H1 (cell line): ENCODE measurements around the gene PTMS. TPM values are rescaled to one million over a fixed set of nuclear protein-coding genes. Genes with fewer than 3 reads are reported as not detected.

Experiments
- CTCF ChIA-PET: fragments of 300-600 bp; sonication (Branson Sonifier 250); formaldehyde crosslinking; loops from one replicate; lab custom pipeline; 2021; ENCODE audit not compliant: partially characterized antibody; lab: Charles Lee
- POLR2A ChIA-PET: fragments of 300-600 bp; sonication (Branson Sonifier 250); formaldehyde crosslinking; loops from one replicate; lab custom pipeline; 2021; ENCODE audit warnings: inconsistent platforms; ENCODE audit not compliant: partially characterized antibody; lab: Charles Lee
- DNase-seq, 2 experiments: peaks; one replicate each; pipeline versions ENCODE4 v3.0.0 to v3.0.0-alpha.2; 2010 to 2022; ENCODE audit warnings: low spot score in 2 of 2, low read depth in 1 of 2, mixed read lengths in 1 of 2
- FAIRE-seq: peaks from 2 replicates; lab custom pipeline; 2011; peaks lifted over from hg19 to GRCh38; lab: Jason Lieb, UNC
- H2AFZ ChIP-seq: 2 replicates; pipeline ENCODE4 v1.8.1; 2012; ENCODE audit warnings: low read length, inconsistent platforms
- H2AK5ac ChIP-seq: 2 replicates; pipeline ENCODE4 v1.6.1; 2013; ENCODE audit warnings: low read depth, low read length
- H2BK120ac ChIP-seq: replicated peaks from 2 replicates; pipeline ENCODE3; 2013; ENCODE audit warnings: low read depth, low read length, inconsistent platforms
- H2BK12ac ChIP-seq: 2 replicates; pipeline ENCODE4 v1.6.1; 2013; ENCODE audit warnings: low read depth, low read length
- H2BK15ac ChIP-seq: 2 replicates; pipeline ENCODE4 v1.6.1; 2013; ENCODE audit warnings: low read length
- H2BK20ac ChIP-seq: 2 replicates; pipeline ENCODE4 v1.6.1; 2013; ENCODE audit warnings: low read length
- H2BK5ac ChIP-seq: 2 replicates; pipeline ENCODE4 v1.6.1; 2013; ENCODE audit warnings: low read depth, low read length
- H3K14ac ChIP-seq: 2 replicates; pipeline ENCODE4 v1.6.1; 2013; ENCODE audit warnings: inconsistent platforms; ENCODE audit not compliant: insufficient read length
- H3K18ac ChIP-seq: 2 replicates; pipeline ENCODE4 v1.6.1; 2013; ENCODE audit warnings: low read length; ENCODE audit errors: extremely low read depth
- H3K23ac ChIP-seq: 2 replicates; pipeline ENCODE4 v1.6.1; 2013; ENCODE audit warnings: inconsistent platforms; ENCODE audit not compliant: insufficient read length
- H3K23me2 ChIP-seq: 2 replicates; pipeline ENCODE4 v1.6.1; 2013; ENCODE audit warnings: low read depth, low read length
- H3K27ac ChIP-seq: 2 replicates; pipeline ENCODE4 v1.6.1; 2011; ENCODE audit warnings: low read depth, low read length, inconsistent platforms
- H3K27me3 ChIP-seq, 4 experiments: replicated peaks in 1 of 4; 1 replicate in 1 of 4; 2 replicates in 3 of 4; pipeline versions ENCODE4 v1.6.1 to v1.8.1; 2011 to 2013; ENCODE audit warnings: low read length in 3 of 4, mild to moderate bottlenecking in 3 of 4, inconsistent platforms in 2 of 4, mixed read lengths in 2 of 4, moderate library complexity in 1 of 4; ENCODE audit not compliant: control insufficient read depth in 3 of 4, insufficient read depth in 3 of 4; ENCODE audit errors: extremely low read depth in 1 of 4
- H3K36me3 ChIP-seq, 4 experiments: 2 replicates each; pipeline versions ENCODE4 v1.6.1 to v1.8.1; 2011 to 2013; ENCODE audit warnings: mild to moderate bottlenecking in 4 of 4, low read length in 3 of 4, moderate library complexity in 2 of 4, control low read depth in 1 of 4, inconsistent platforms in 1 of 4; ENCODE audit not compliant: insufficient read depth in 4 of 4, control insufficient read depth in 2 of 4
- H3K4ac ChIP-seq: replicated peaks from 2 replicates; pipeline ENCODE3; 2013; ENCODE audit warnings: low read length, low read depth, mixed read lengths, inconsistent platforms; ENCODE audit not compliant: insufficient read length
- H3K4me1 ChIP-seq, 4 experiments: replicated peaks in 1 of 4; 1 replicate in 1 of 4; 2 replicates in 3 of 4; pipeline versions ENCODE4 v1.6.1 to v1.8.1; 2011 to 2013; ENCODE audit warnings: low read length in 3 of 4, inconsistent platforms in 2 of 4, mixed read lengths in 1 of 4; ENCODE audit not compliant: insufficient read depth in 4 of 4, control insufficient read depth in 3 of 4
- H3K4me2 ChIP-seq, 2 experiments: 2 replicates each; pipeline versions ENCODE4 v1.6.1 to v1.8.1; 2011 to 2013; ENCODE audit warnings: low read depth in 2 of 2, low read length in 2 of 2, control low read depth in 1 of 2, inconsistent platforms in 1 of 2, mild to moderate bottlenecking in 1 of 2; ENCODE audit not compliant: insufficient read depth in 1 of 2
- H3K4me3 ChIP-seq, 4 experiments: fragments of 200-600, 300-600 bp in 1 of 4; sonication (generic), shearing (Covaris generic), sonication (Bioruptor Twin) in 1 of 4; 2 replicates each; pipeline versions ENCODE4 v1.5.1 to v1.8.1; 2011 to 2016; ENCODE audit warnings: low read length in 4 of 4, low read depth in 3 of 4, control low read depth in 2 of 4, inconsistent platforms in 2 of 4, mild to moderate bottlenecking in 2 of 4, mixed read lengths in 1 of 4, moderate library complexity in 1 of 4; ENCODE audit not compliant: insufficient read depth in 2 of 4; ENCODE audit errors: extremely low read depth in 1 of 4
- H3K56ac ChIP-seq: replicated peaks from 2 replicates; pipeline ENCODE3; 2013; ENCODE audit warnings: low read depth, mild to moderate bottlenecking, mixed read lengths, low read length, inconsistent platforms; ENCODE audit not compliant: insufficient read length
- H3K79me1 ChIP-seq: 2 replicates; pipeline ENCODE4 v1.6.1; 2013; ENCODE audit warnings: low read depth, low read length, control low read depth
- H3K79me2 ChIP-seq, 2 experiments: 2 replicates each; pipeline versions ENCODE4 v1.6.1 to v1.8.1; 2012 to 2013; ENCODE audit warnings: low read length in 2 of 2, mild to moderate bottlenecking in 2 of 2, inconsistent platforms in 1 of 2; ENCODE audit not compliant: insufficient read depth in 2 of 2, control insufficient read depth in 1 of 2
- H3K9ac ChIP-seq, 4 experiments: replicated peaks in 1 of 4; 1 replicate in 1 of 4; 2 replicates in 3 of 4; pipeline versions ENCODE4 v1.6.1 to v1.8.1; 2011 to 2013; ENCODE audit warnings: low read depth in 3 of 4, low read length in 3 of 4, control low read depth in 2 of 4, mild to moderate bottlenecking in 2 of 4, moderate library complexity in 2 of 4, inconsistent platforms in 1 of 4; ENCODE audit errors: extremely low read depth in 1 of 4
- H3K9me3 ChIP-seq, 2 experiments: 2 replicates each; pipeline versions ENCODE4 v1.6.1 to v1.8.1; 2012 to 2013; ENCODE audit warnings: mild to moderate bottlenecking in 2 of 2, moderate library complexity in 2 of 2, control low read depth in 1 of 2, inconsistent platforms in 1 of 2, low read depth in 1 of 2, low read length in 1 of 2, mixed read lengths in 1 of 2; ENCODE audit not compliant: insufficient read depth in 2 of 2
- H4K20me1 ChIP-seq, 2 experiments: replicated peaks in 1 of 2; 2 replicates each; pipeline versions ENCODE3 to v1.8.1; 2011 to 2013; ENCODE audit warnings: inconsistent platforms in 2 of 2, low read length in 2 of 2, mild to moderate bottlenecking in 1 of 2; ENCODE audit not compliant: insufficient read depth in 2 of 2, control insufficient read depth in 1 of 2
- H4K5ac ChIP-seq: 2 replicates; pipeline ENCODE4 v1.6.1; 2013; ENCODE audit warnings: low read length, low read depth, mixed read lengths, inconsistent platforms; ENCODE audit not compliant: insufficient read length
- H4K8ac ChIP-seq: 2 replicates; pipeline ENCODE4 v1.8.0; 2013; ENCODE audit warnings: mild to moderate bottlenecking, moderate library complexity, low read length, inconsistent platforms; ENCODE audit not compliant: insufficient read depth; ENCODE audit errors: extremely low read depth
- H4K91ac ChIP-seq: replicated peaks from 2 replicates; pipeline ENCODE3; 2013; ENCODE audit warnings: low read length, mixed read lengths, inconsistent platforms; ENCODE audit not compliant: insufficient read length
- BRCA1 ChIP-seq: IDR thresholded peaks from 2 replicates; pipeline ENCODE4 v1.6.1; 2012; ENCODE audit warnings: low read depth, low read length, improper control_type of control experiment
- JUND ChIP-seq: IDR thresholded peaks from 2 replicates; pipeline ENCODE4 v1.6.1; 2011; ENCODE audit warnings: mild to moderate bottlenecking, improper control_type of control experiment, low read length
- KDM1A ChIP-seq: fragments of 200-600, 300-600 bp; sonication (generic); IDR thresholded peaks from 2 replicates; pipeline ENCODE4 v1.7.1; 2016; ENCODE audit warnings: mild to moderate bottlenecking, low read length, borderline replicate concordance
- POLR2AphosphoS5 ChIP-seq: IDR thresholded peaks from 2 replicates; pipeline ENCODE4 v1.6.1; 2011; ENCODE audit warnings: low read depth, low read length
- RBBP5 ChIP-seq: IDR thresholded peaks from 2 replicates; pipeline ENCODE4 v1.7.1; 2012; ENCODE audit warnings: low read depth, mild to moderate bottlenecking, inconsistent platforms, low read length, moderate library complexity, borderline replicate concordance
- RFX5 ChIP-seq: IDR thresholded peaks from 2 replicates; pipeline ENCODE4 v1.6.1; 2011; ENCODE audit warnings: low read depth, low read length, improper control_type of control experiment, borderline replicate concordance
- SAP30 ChIP-seq: fragments of 300-600 bp; sonication (generic); IDR thresholded peaks from 2 replicates; pipeline ENCODE4 v1.7.1; 2012; ENCODE audit warnings: low read length, moderate library complexity, mild to moderate bottlenecking, inconsistent platforms; ENCODE audit not compliant: insufficient read depth, insufficient replicate concordance
- SIRT6 ChIP-seq: IDR thresholded peaks from one replicate; pipeline ENCODE4 v1.7.1; 2012; ENCODE audit warnings: low read length, inconsistent platforms
- TAF1 ChIP-seq: IDR thresholded peaks from 2 replicates; pipeline ENCODE4 v1.6.1; 2011; ENCODE audit warnings: mild to moderate bottlenecking, low read depth, low read length
- TAF7 ChIP-seq: optimal IDR thresholded peaks from 2 replicates; pipeline ENCODE3; 2011; ENCODE audit warnings: low read depth, mild to moderate bottlenecking, inconsistent platforms, low read length, moderate library complexity, borderline replicate concordance
- WGBS, 2 experiments: shearing (Covaris generic) in 1 of 2; methylation state at CpG; one replicate each; pipeline versions ENCODE4 v1.1.6 to v1.1.7; 2013 to 2015; ENCODE audit warnings: low lambda C conversion rate in 2 of 2, mixed read lengths in 2 of 2, inconsistent platforms in 1 of 2, low coverage in 1 of 2, missing lambda C conversion rate in 1 of 2; ENCODE audit not compliant: insufficient replicate concordance in 2 of 2, insufficient coverage in 1 of 2, insufficient read length in 1 of 2; ENCODE audit errors: extremely low coverage in 1 of 2, missing lambda C conversion rate in 1 of 2; 5-methylcytosine and 5-hydroxymethylcytosine counted together
- polyA plus RNA-seq, 7 experiments: library from polyadenylated mRNA; depleted of rRNA in 3 of 7; stranded (reverse) in 5 of 7; unstranded in 2 of 7; fragments of >200 nt in 5 of 7; fragments of 200-250 nt in 2 of 7; gene quantifications; 1 replicate in 5 of 7; 2 replicates in 1 of 7; 4 replicates in 1 of 7; pipeline versions ENCODE4 v1.2.1 to v1.2.3, GENCODE V29; 2011 to 2013; ENCODE audit warnings: missing spikeins in 2 of 7, mixed read lengths in 2 of 7
- total RNA-seq: library from RNA; stranded (reverse); fragmentation: NEBNext Ultra II Directional; extraction: Animal tissue kit (Norgen Biotek cat#: 25700); gene quantifications from 2 replicates; pipeline ENCODE4 v1.2.1, GENCODE V29; 2021

PTMS gene
- total and polyA plus RNA-seq, 2 of the 8 experiments (the other 6 are each of a cell fraction or from before 2014, with no cell fraction given), result 444 to 553 TPM

- no peak overlapping the region for H4K91ac ChIP-seq
- no peak overlapping the region for H3K18ac ChIP-seq
- 0 out of 4 replicates have a peak, but pooled peaks cover 0 to 2% of the 10 kb centered on the region in 2 experiments for H3K9me3 ChIP-seq
- no peak overlapping the region for H2AK5ac ChIP-seq
- POLR2A ChIA-PET, result interaction anchor here (0.6 kb wide), 1 partner anchor 18 kb away, joined by 3 read pairs; no protein-coding TSS in a partner anchor
- H3K23me2 ChIP-seq, result no peaks in the 10 kb centered on the region
- H2BK15ac ChIP-seq, result no peak overlapping the region
- no peak overlapping the region for H4K5ac ChIP-seq
- no peak overlapping the region for H3K14ac ChIP-seq
- H2AFZ ChIP-seq, result no peak overlapping the region
- no peak for TF ChIP-seq POLR2AphosphoS5
- no peak for TF ChIP-seq JUND
- no peak for TF ChIP-seq TAF7
- TF ChIP-seq SIRT6, result no peak
- TF ChIP-seq RBBP5, result no peak
- TF ChIP-seq SAP30, result no peak
- TF ChIP-seq KDM1A, result no peak
- no peak for TF ChIP-seq TAF1
- no peak for TF ChIP-seq BRCA1
- no peak for TF ChIP-seq RFX5
- TF ChIP-seq, all 59 proteins: peak for 0
- no peak for FAIRE-seq
- no peak overlapping the region for H4K8ac ChIP-seq
- H3K79me1 ChIP-seq, result no peaks in the 10 kb centered on the region
- H4K20me1 ChIP-seq, result no peaks in the 10 kb centered on the region
- no peak overlapping the region for H2BK5ac ChIP-seq
- no peaks in the 10 kb centered on the region for H3K36me3 ChIP-seq
- CTCF ChIA-PET, result interaction anchor here (2.9 kb wide), 1 partner anchor 29 kb away, joined by 9 read pairs; no protein-coding TSS in a partner anchor
- no peak overlapping the region for H3K4me3 ChIP-seq
- no peaks in the 10 kb centered on the region for H3K79me2 ChIP-seq
- H3K27ac ChIP-seq, result no peak overlapping the region
- H2BK20ac ChIP-seq, result no peak overlapping the region
- DNase-seq, result no peak
- 84% methylated on average over 1 of the region's 1 CpG; no CpG with 5 or more reads in 1 of the 2 experiments for WGBS, 2 experiments
- no peak overlapping the region for H3K56ac ChIP-seq
- H3K4me1 ChIP-seq, result peaks cover 0 to 4% (median 2%) of the 10 kb centered on the region in 4 experiments; a peak in 4 of 7 replicates
- H2BK12ac ChIP-seq, result no peak overlapping the region
- no peaks in the 10 kb centered on the region for H3K27me3 ChIP-seq
- no peak overlapping the region for H3K23ac ChIP-seq
- no peak overlapping the region for H3K9ac ChIP-seq
- H3K4ac ChIP-seq, result no peak overlapping the region
- no peak overlapping the region for H3K4me2 ChIP-seq
- H2BK120ac ChIP-seq, result no peak overlapping the region
Measured at GRCh38 chr12:6807170-6807569, 41.0 kb downstream of the PTMS start.
